Measurements from ENCODE around the gene PCARE. TPM values are rescaled to one million over a fixed set of nuclear protein-coding genes. Genes with fewer than 3 reads are reported as not detected.

PCARE gene
- polyA plus RNA-seq (2012; ENCODE audit: missing spikeins), result not detected

- no peak for TF ChIP-seq POLR2AphosphoS5 (IDR thresholded peaks at IDR 0.05; ENCODE audit: low read depth, low read length)
- TF ChIP-seq POLR2A (IDR thresholded peaks at IDR 0.05; ENCODE audit: low read depth, low read length), result no peak
- TF ChIP-seq TAF1 (IDR thresholded peaks at IDR 0.05; ENCODE audit: borderline replicate concordance, low read depth, low read length), result no peak
- no peak for DNase-seq (ENCODE audit: insufficient read length)
- no peak for FAIRE-seq
These were observed at the start of gene PCARE for GRCh38 chr2:29074411-29074810. Gene PCARE, minus strand, starts transcription at chr2:29074523. Its CDS starts 262 bp downstream, at chr2:29074261.

GRCh38 chr2:29123617-29124349, 49.5 kb upstream of the PCARE start:
- TF ChIP-seq POLR2AphosphoS5 (IDR thresholded peaks at IDR 0.05; ENCODE audit: low read depth, low read length) (no peak), POLR2A (IDR thresholded peaks at IDR 0.05; ENCODE audit: low read depth, low read length) (no peak), TAF1 (IDR thresholded peaks at IDR 0.05; ENCODE audit: borderline replicate concordance, low read depth, low read length) (no peak)
- DNase-seq (ENCODE audit: insufficient read length), result no peak
- FAIRE-seq, result no peak

DNA sequence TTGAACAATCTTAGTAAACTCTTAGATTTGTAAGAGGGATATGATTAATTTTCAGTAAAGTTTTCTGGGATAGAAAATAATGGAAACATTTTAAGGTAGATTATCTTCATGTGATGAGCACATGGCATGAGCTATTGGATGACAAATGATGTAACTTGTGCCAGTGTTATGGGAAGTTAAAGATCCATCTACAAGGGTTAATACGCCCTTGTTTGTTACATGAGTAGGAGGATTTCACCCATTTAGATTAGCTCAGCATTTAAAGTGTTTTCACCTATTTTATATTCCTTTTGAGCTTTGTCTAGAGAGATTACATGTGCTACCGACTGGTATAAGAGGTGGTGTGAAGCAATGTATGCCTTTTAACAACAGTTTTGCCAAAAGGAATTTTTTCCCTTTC, 46.5 kb upstream of the PCARE start:
- FAIRE-seq, result no peak
- TF ChIP-seq TAF1 (IDR thresholded peaks at IDR 0.05; ENCODE audit: borderline replicate concordance, low read depth, low read length) (no peak), POLR2AphosphoS5 (IDR thresholded peaks at IDR 0.05; ENCODE audit: low read depth, low read length) (no peak), POLR2A (IDR thresholded peaks at IDR 0.05; ENCODE audit: low read depth, low read length) (no peak)
- no peak for DNase-seq (ENCODE audit: insufficient read length)

DNA sequence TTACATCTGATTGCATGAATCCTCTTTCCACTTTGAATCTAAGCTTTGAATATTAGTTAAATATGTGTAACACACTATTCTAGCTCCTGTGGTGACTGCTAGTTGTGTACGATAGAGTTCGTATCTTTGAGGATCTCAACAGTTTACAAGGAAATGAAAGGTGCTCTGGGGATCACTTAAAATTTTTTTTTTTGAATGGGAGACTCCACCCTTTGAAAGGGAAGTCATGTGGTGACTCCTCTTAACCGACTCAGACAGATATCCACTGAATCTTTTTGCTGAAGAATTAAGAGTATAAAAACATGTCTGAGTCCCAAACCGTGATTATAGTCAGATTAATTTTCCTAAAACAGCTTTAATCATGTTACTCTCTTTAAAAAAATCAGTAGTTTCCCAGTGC, 44.9 kb upstream of the PCARE start:
- no peak for TF ChIP-seq POLR2AphosphoS5 (IDR thresholded peaks at IDR 0.05; ENCODE audit: low read depth, low read length)
- no peak for TF ChIP-seq POLR2A (IDR thresholded peaks at IDR 0.05; ENCODE audit: low read depth, low read length)
- no peak for TF ChIP-seq TAF1 (IDR thresholded peaks at IDR 0.05; ENCODE audit: borderline replicate concordance, low read depth, low read length)
- no peak for FAIRE-seq

DNA sequence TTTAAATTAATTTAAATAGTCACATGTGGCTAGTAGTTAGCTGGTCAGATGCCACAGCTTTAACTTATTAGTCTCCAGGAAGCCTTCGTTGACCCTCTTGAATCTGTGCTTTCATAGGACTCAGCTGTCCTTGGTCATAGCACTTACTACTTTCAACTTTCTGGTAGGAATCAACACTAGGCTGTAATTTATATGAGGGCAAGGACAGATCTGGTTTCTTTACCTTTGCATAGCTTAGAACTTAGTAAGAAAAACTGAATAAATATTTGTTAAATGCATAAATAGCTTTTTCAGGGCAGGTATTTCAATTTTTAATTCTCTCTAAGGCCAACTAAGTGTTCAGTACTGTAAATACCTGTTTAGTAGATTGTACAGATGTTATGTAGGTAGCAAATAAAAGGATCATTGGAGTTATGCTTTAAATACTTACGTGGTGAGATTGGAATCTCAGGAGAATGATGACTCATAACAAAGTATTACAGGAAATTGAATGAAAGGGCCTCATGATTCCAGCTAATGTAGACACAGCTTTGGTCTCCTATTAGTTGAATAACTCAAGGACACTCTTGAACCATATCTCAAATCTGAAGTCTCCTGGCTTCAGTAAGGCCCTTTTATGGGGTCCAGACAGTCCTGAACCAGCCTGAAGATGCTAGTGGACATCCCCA, 43.4 kb upstream of the PCARE start:
- DNase-seq (ENCODE audit: insufficient read length) (no peak), FAIRE-seq (no peak)

More for the DNA sequence above, 44.9 kb upstream of the PCARE start:
- DNase-seq (ENCODE audit: insufficient read length), result no peak

GRCh38 chr2:29115797-29116781, 41.8 kb upstream of the PCARE start:
- FAIRE-seq, result peak; percentile 30
- no peak for DNase-seq (ENCODE audit: insufficient read length)

More for the DNA sequence above, 43.4 kb upstream of the PCARE start:
- TF ChIP-seq POLR2A (IDR thresholded peaks at IDR 0.05; ENCODE audit: low read depth, low read length), result no peak
- no peak for TF ChIP-seq POLR2AphosphoS5 (IDR thresholded peaks at IDR 0.05; ENCODE audit: low read depth, low read length)
- no peak for TF ChIP-seq TAF1 (IDR thresholded peaks at IDR 0.05; ENCODE audit: borderline replicate concordance, low read depth, low read length)

GRCh38 chr2:29114946-29115609, 40.8 kb upstream of the PCARE start, which contains the start of gene CLIP4:
Gene CLIP4, plus strand, starts transcription at chr2:29115415. Its CDS starts 5,974 bp downstream, at chr2:29121389.
- FAIRE-seq, result peak; percentile 93

More at GRCh38 chr2:29115797-29116781, 41.8 kb upstream of the PCARE start:
- TF ChIP-seq TAF1 (IDR thresholded peaks at IDR 0.05; ENCODE audit: borderline replicate concordance, low read depth, low read length) (0 out of 2 replicates have a peak, but pooled peaks have one; percentile 19), POLR2A (IDR thresholded peaks at IDR 0.05; ENCODE audit: low read depth, low read length) (no peak), POLR2AphosphoS5 (IDR thresholded peaks at IDR 0.05; ENCODE audit: low read depth, low read length) (0 out of 2 replicates have a peak, but pooled peaks have one; percentile 46)

DNA sequence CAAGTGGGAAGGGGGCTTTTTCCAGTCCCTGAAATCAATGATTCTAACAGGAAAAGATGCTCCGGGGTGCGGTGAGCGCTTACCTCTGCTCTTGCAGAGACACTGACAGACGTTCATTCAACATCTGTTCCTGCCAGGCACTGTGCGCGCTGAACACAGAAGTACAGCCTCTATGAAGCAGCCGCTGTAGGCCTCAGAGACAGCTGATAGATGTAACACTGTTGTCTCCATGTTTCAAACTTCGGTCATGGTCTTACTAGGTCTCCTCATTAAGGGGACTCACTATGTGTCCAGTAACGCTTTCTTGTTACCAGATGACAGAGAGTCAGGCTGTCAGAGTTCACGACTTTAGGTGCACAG, 40.2 kb upstream of the PCARE start:
- FAIRE-seq (no peak), DNase-seq (ENCODE audit: insufficient read length) (no peak)
- TF ChIP-seq POLR2AphosphoS5 (IDR thresholded peaks at IDR 0.05; ENCODE audit: low read depth, low read length), result no peak
- TF ChIP-seq TAF1 (IDR thresholded peaks at IDR 0.05; ENCODE audit: borderline replicate concordance, low read depth, low read length), result no peak
- no peak for TF ChIP-seq POLR2A (IDR thresholded peaks at IDR 0.05; ENCODE audit: low read depth, low read length)

More at GRCh38 chr2:29114946-29115609, 40.8 kb upstream of the PCARE start, which contains the start of gene CLIP4:
- peak; percentile 59 for DNase-seq (ENCODE audit: insufficient read length)
- TF ChIP-seq POLR2A (IDR thresholded peaks at IDR 0.05; ENCODE audit: low read depth, low read length) (peak; percentile 48; the same call in 1 of the 2 replicates), POLR2AphosphoS5 (IDR thresholded peaks at IDR 0.05; ENCODE audit: low read depth, low read length) (no peak)

- no peak for TF ChIP-seq POLR2A (IDR thresholded peaks at IDR 0.05; ENCODE audit: low read depth, low read length)
- TF ChIP-seq TAF1 (IDR thresholded peaks at IDR 0.05; ENCODE audit: borderline replicate concordance, low read depth, low read length), result no peak
- no peak for TF ChIP-seq POLR2AphosphoS5 (IDR thresholded peaks at IDR 0.05; ENCODE audit: low read depth, low read length)
- peak; percentile 66 for FAIRE-seq
- DNase-seq (ENCODE audit: insufficient read length), result no peak
These were observed 39.6 kb upstream of the PCARE start for GRCh38 chr2:29113891-29114321.

GRCh38 chr2:29113027-29113686, 38.8 kb upstream of the PCARE start:
- no peak for FAIRE-seq
- no peak for DNase-seq (ENCODE audit: insufficient read length)

More at GRCh38 chr2:29113027-29113686, 38.8 kb upstream of the PCARE start:
- TF ChIP-seq POLR2A (IDR thresholded peaks at IDR 0.05; ENCODE audit: low read depth, low read length), result no peak
- TF ChIP-seq TAF1 (IDR thresholded peaks at IDR 0.05; ENCODE audit: borderline replicate concordance, low read depth, low read length), result no peak
- no peak for TF ChIP-seq POLR2AphosphoS5 (IDR thresholded peaks at IDR 0.05; ENCODE audit: low read depth, low read length)
